HepG2 (cell line): Measurements from ENCODE around the gene CDH8. TPM values are rescaled to one million over a fixed set of nuclear protein-coding genes. Genes with fewer than 3 reads are reported as not detected.
"Not testable (repeated sequence)": the region's sequence is repeated elsewhere in the genome, so short reads cannot be mapped to it uniquely, and the experiment has no call there.

ENCODE experiments used
- ATAC-seq: fragments of 200-7000 bp; cut with Tn5 transposase; 3 replicates; pipeline ENCODE4 v1.9.1; 2020; ENCODE audit warnings: mild to moderate bottlenecking, moderate library complexity
- BruUV-seq: library from RNA; stranded (reverse); fragments of 400-500 nt; replicated peaks from 2 replicates; lab custom pipeline; 2021; lab: Mats Ljungman, UMichigan
- CTCF ChIA-PET: fragments of 300-600 bp; formaldehyde crosslinking; extraction: SDS; loops from one replicate; lab custom pipeline; 2021; ENCODE audit warnings: low total read pairs, inconsistent platforms, low intra/inter-chr PET ratio; lab: Yijun Ruan, JAX
- POLR2A ChIA-PET: fragments of 350-600 bp; sonication (Branson Sonifier 250); formaldehyde crosslinking; loops from one replicate; lab custom pipeline; 2020; ENCODE audit warnings: antibody characterized with exemption, inconsistent platforms; lab: Yijun Ruan, JAX
- DNase-seq: peaks from one replicate; pipeline ENCODE4 v3.0.0-alpha.2; 2015; ENCODE audit warnings: low spot score
- FAIRE-seq: peaks from 3 replicates; lab custom pipeline; 2011; peaks lifted over from hg19 to GRCh38; lab: Jason Lieb, UNC
- H2AFZ ChIP-seq: one replicate; pipeline ENCODE4 v1.6.1; 2011; ENCODE audit warnings: low read length, inconsistent platforms
- H3K27ac ChIP-seq: fragments of 300-600 bp; 3 replicates; pipeline ENCODE4 v1.8.0; 2011; ENCODE audit warnings: mixed run types, mild to moderate bottlenecking, mixed read lengths, low read length, inconsistent platforms; ENCODE audit not compliant: insufficient read depth; ENCODE audit errors: extremely low read length
- H3K27me3 ChIP-seq, 2 experiments: fragments of 200-600 bp in 1 of 2; 2 replicates in 1 of 2; 3 replicates in 1 of 2; pipeline versions ENCODE4 v1.6.0 to v1.8.0; 2011; ENCODE audit warnings: low read length in 2 of 2, mild to moderate bottlenecking in 2 of 2, moderate library complexity in 2 of 2, inconsistent platforms in 1 of 2; ENCODE audit not compliant: insufficient read depth in 2 of 2, control insufficient read depth in 1 of 2
- H3K36me3 ChIP-seq, 2 experiments: fragments of 200-600 bp in 1 of 2; replicated peaks in 1 of 2; 2 replicates in 1 of 2; 3 replicates in 1 of 2; pipeline versions ENCODE4 v1.5.1 to v1.8.0; 2011; ENCODE audit warnings: low read length in 2 of 2, inconsistent platforms in 1 of 2; ENCODE audit not compliant: insufficient read depth in 2 of 2, control insufficient read depth in 1 of 2
- H3K4me1 ChIP-seq: 2 replicates; pipeline ENCODE4 v1.5.1; 2012; ENCODE audit warnings: low read length, inconsistent platforms; ENCODE audit not compliant: insufficient read depth
- H3K4me2 ChIP-seq: 2 replicates; pipeline ENCODE4 v1.6.0; 2011; ENCODE audit warnings: low read depth, low read length, inconsistent platforms
- H3K4me3 ChIP-seq, 3 experiments: fragments of 200-600 bp in 1 of 3; sonication (generic), shearing (Covaris generic) in 1 of 3; replicated peaks in 1 of 3; 2 replicates each; pipeline ENCODE4 v1.5.1; 2011 to 2016; ENCODE audit warnings: low read length in 3 of 3, inconsistent platforms in 2 of 3, low read depth in 2 of 3, mild to moderate bottlenecking in 2 of 3, control low read depth in 1 of 3, mixed read lengths in 1 of 3; ENCODE audit not compliant: insufficient read depth in 1 of 3
- H3K79me2 ChIP-seq: one replicate; pipeline ENCODE4 v1.6.1; 2011; ENCODE audit warnings: low read length, inconsistent platforms; ENCODE audit not compliant: insufficient read depth
- H3K9ac ChIP-seq: 2 replicates; pipeline ENCODE4 v1.6.0; 2011; ENCODE audit warnings: mild to moderate bottlenecking, low read depth, low read length, inconsistent platforms; ENCODE audit not compliant: insufficient read depth
- H3K9me3 ChIP-seq: 2 replicates; pipeline ENCODE4 v1.5.1; 2012; ENCODE audit warnings: mild to moderate bottlenecking, low read length
- H4K20me1 ChIP-seq: 2 replicates; pipeline ENCODE4 v1.6.0; 2011; ENCODE audit warnings: inconsistent platforms, mild to moderate bottlenecking, low read length, moderate library complexity; ENCODE audit not compliant: insufficient read depth
- ASH2L ChIP-seq: fragments of 300-600, 200-600 bp; sonication (generic); IDR thresholded peaks from 2 replicates; pipeline ENCODE4 v1.7.0; 2017; ENCODE audit warnings: low read depth, mild to moderate bottlenecking, moderate library complexity, mixed read lengths, low read length; ENCODE audit not compliant: insufficient read length
- DRAP1 ChIP-seq: IDR thresholded peaks from 2 replicates; pipeline ENCODE4 v1.6.1; 2016; ENCODE audit warnings: missing genetic modification reagents, missing compliant biosample characterization
- SMARCE1 ChIP-seq: fragments of 450-650 bp; IDR thresholded peaks from 2 replicates; pipeline ENCODE4 v1.6.1; 2017; ENCODE audit warnings: borderline replicate concordance
- SOX6 ChIP-seq, 2 experiments: fragments of 450-650 bp in 1 of 2; sonication (generic) in 1 of 2; formaldehyde crosslinking in 1 of 2; IDR thresholded peaks; 2 replicates each; pipeline versions ENCODE4 v1.4.0 to v1.6.1; 2017 to 2020; ENCODE audit warnings: antibody characterized with exemption in 1 of 2, mild to moderate bottlenecking in 1 of 2, missing genetic modification reagents in 1 of 2
- ZFP36L1 ChIP-seq: sonication (generic); formaldehyde crosslinking; IDR thresholded peaks from 2 replicates; pipeline ENCODE4 v1.8.0; 2022; ENCODE audit warnings: mild to moderate bottlenecking, missing genetic modification reagents, moderate library complexity
- ZFP91 ChIP-seq: sonication (generic); formaldehyde crosslinking; IDR thresholded peaks from 2 replicates; pipeline ENCODE4 v1.9.0; 2022; ENCODE audit warnings: missing genetic modification reagents, mild to moderate bottlenecking, borderline replicate concordance
- ZNF546 ChIP-seq: sonication (generic); formaldehyde crosslinking; conservative IDR thresholded peaks from 2 replicates; pipeline ENCODE4 v1.8.1; 2023; ENCODE audit warnings: mild to moderate bottlenecking, missing genetic modification reagents
- WGBS: methylation state at CpG from one replicate; pipeline ENCODE4 v1.1.6; 2017; ENCODE audit warnings: low lambda C conversion rate; 5-methylcytosine and 5-hydroxymethylcytosine counted together
- in situ Hi-C: cut with HindIII; loops from 2 replicates; pipeline ENCODE4 v1.10.0; 2017; ENCODE audit warnings: low pct_unique_long_range_greater_than_20kb; ENCODE audit not compliant: extremely low pct_ligation_motif_present
- intact Hi-C: fragments of 100-400 bp; cut with micrococcal nuclease; formaldehyde crosslinking; loops from one replicate; pipeline ENCODE4 v1.10.0; 2022; ENCODE audit not compliant: unreplicated experiment
- polyA plus RNA-seq, 8 experiments: library from polyadenylated mRNA; depleted of rRNA in 3 of 8; stranded (reverse) in 7 of 8; unstranded in 1 of 8; fragments of >200 nt; fragmentation: Illumina TruSeq in 4 of 8; extraction: Trizol in 4 of 8; gene quantifications; 2 replicates each; pipeline versions ENCODE4 v1.2.1 to v1.2.3, GENCODE V29; 2011 to 2016; ENCODE audit warnings: low read depth in 4 of 8, missing spikeins in 1 of 8, mixed read lengths in 1 of 8; ENCODE audit not compliant: insufficient read depth in 1 of 8
- total RNA-seq, 5 experiments: library from RNA; depleted of rRNA; stranded (reverse); fragments of >200 nt; fragmentation: Illumina TruSeq; extraction: Trizol; gene quantifications; 2 replicates each; pipeline ENCODE4 v1.2.3, GENCODE V29; 2016; ENCODE audit warnings: low read depth in 1 of 5

Gene CDH8
- total and polyA plus RNA-seq, 2 of the 13 experiments (the other 11 are each of a cell fraction or from before 2014, with no cell fraction given), result not detected

GRCh38 chr16:61792194-61792909 lies 243.9 kb downstream of the CDH8 start:
- H4K20me1 ChIP-seq, result no peaks in the 10 kb centered on the region
- H3K27me3 ChIP-seq, result no peaks in the 10 kb centered on the region
- H3K9me3 ChIP-seq, result peaks cover 27% of the 10 kb centered on the region
- in situ Hi-C loops, result loop anchor here (25.0 kb wide), 1 partner anchor 95 kb away; no protein-coding TSS in a partner anchor
- POLR2A ChIA-PET, result no interaction called here
- no peak for TF ChIP-seq SMARCE1
- TF ChIP-seq ZNF546 (CRISPR knock-in tag), result no peak
- no peak for TF ChIP-seq ASH2L
- TF ChIP-seq ZFP36L1 (CRISPR knock-in tag), result no peak
- TF ChIP-seq SOX6 (IDR thresholded peaks at IDR 0.05), result no peak
- no peak for TF ChIP-seq SOX6 (CRISPR knock-in tag; IDR thresholded peaks at IDR 0.05)
- BruUV-seq, result no TSS peak
- H2AFZ ChIP-seq, result no peak overlapping the region
- no peaks in the 10 kb centered on the region for H3K4me1 ChIP-seq
- no peak overlapping the region for H3K4me3 ChIP-seq
- CTCF ChIA-PET, result no interaction called here
- H3K27ac ChIP-seq, result no peak overlapping the region
- FAIRE-seq (no peak), DNase-seq (no peak), ATAC-seq (no peak)
- H3K36me3 ChIP-seq, result no peaks in the 10 kb centered on the region
- no peak overlapping the region for H3K4me2 ChIP-seq
- 8% methylated on average over 4 of the region's 4 CpGs for WGBS
- H3K9ac ChIP-seq, result no peak overlapping the region
- intact Hi-C loops, result no loop called here
- no peaks in the 10 kb centered on the region for H3K79me2 ChIP-seq

- no peaks in the 10 kb centered on the region for H3K4me1 ChIP-seq
- no peaks in the 10 kb centered on the region for H3K36me3 ChIP-seq
- DNase-seq (no peak), ATAC-seq (no peak), FAIRE-seq (no peak)
- no TSS peak for BruUV-seq
- POLR2A ChIA-PET, result no interaction called here
- no peaks in the 10 kb centered on the region for H4K20me1 ChIP-seq
- H3K9me3 ChIP-seq, result peaks cover 22% of the 10 kb centered on the region
- WGBS, result 18% methylated on average over 2 of the region's 2 CpGs
- in situ Hi-C loops (loop anchor here (25.0 kb wide), 1 partner anchor 96 kb away; no protein-coding TSS in a partner anchor), intact Hi-C loops (no loop called here)
- no peaks in the 10 kb centered on the region for H3K27me3 ChIP-seq
- no peak overlapping the region for H2AFZ ChIP-seq
- no peak overlapping the region for H3K9ac ChIP-seq
- CTCF ChIA-PET, result no interaction called here
- no peak overlapping the region for H3K27ac ChIP-seq
- H3K4me3 ChIP-seq, result no peak overlapping the region
- no peaks in the 10 kb centered on the region for H3K79me2 ChIP-seq
- TF ChIP-seq DRAP1 (no peak), ZFP91 (CRISPR knock-in tag) (no peak)
- H3K4me2 ChIP-seq, result no peak overlapping the region
These were observed 244.8 kb downstream of the CDH8 start for GRCh38 chr16:61791464-61791863.

- BruUV-seq, ATAC-seq, H3K36me3 ChIP-seq, H2AFZ ChIP-seq, FAIRE-seq, H3K27me3 ChIP-seq, intact Hi-C loops, H3K9ac ChIP-seq, H4K20me1 ChIP-seq, H3K27ac ChIP-seq, CTCF ChIA-PET, H3K79me2 ChIP-seq, POLR2A ChIA-PET, H3K4me2 ChIP-seq, DNase-seq, H3K4me3 ChIP-seq, H3K4me1 ChIP-seq: not testable (repeated sequence)
- H3K9me3 ChIP-seq, result peaks cover 32% of the 10 kb centered on the region
- WGBS, result 70% methylated on average over 15 of the region's 16 CpGs
- in situ Hi-C loops, result loop anchor here (25.0 kb wide), 1 partner anchor 105 kb away; no protein-coding TSS in a partner anchor
These were observed 254.4 kb downstream of the CDH8 start for GRCh38 chr16:61781855-61782254.
